CD14-positive monocyte (primary cell): Measurements from ENCODE around the gene NIP7. TPM values are rescaled to one million over a fixed set of nuclear protein-coding genes. Genes with fewer than 3 reads are reported as not detected.

Experiments
- DNase-seq, 3 donors: peaks; one replicate each; pipeline ENCODE4 v3.0.0-alpha.2; 2011 to 2022
- H2AFZ ChIP-seq: 2 replicates; pipeline ENCODE4 v1.6.0; 2012; ENCODE audit warnings: mild to moderate bottlenecking, low read depth, low read length, inconsistent platforms; ENCODE audit not compliant: insufficient read depth, poor library complexity, severe bottlenecking
- H3K27ac ChIP-seq, 2 donors: 1 replicate in 1 of 2; 2 replicates in 1 of 2; pipeline ENCODE4 v1.5.1; 2012 to 2013; ENCODE audit warnings: low read length in 2 of 2, control low read depth in 1 of 2, inconsistent platforms in 1 of 2, low read depth in 1 of 2, mild to moderate bottlenecking in 1 of 2
- H3K27me3 ChIP-seq, 2 donors: one replicate each; pipeline versions ENCODE4 v1.6.0 to v1.6.1; 2011 to 2013; ENCODE audit warnings: low read length in 2 of 2; ENCODE audit not compliant: control insufficient read depth in 2 of 2, insufficient read depth in 2 of 2
- H3K36me3 ChIP-seq, 2 donors: replicated peaks in 1 of 2; 1 replicate in 1 of 2; 2 replicates in 1 of 2; pipeline versions ENCODE4 v1.5.1 to v1.6.1; 2012 to 2013; ENCODE audit warnings: low read length in 2 of 2, control low read depth in 1 of 2, inconsistent platforms in 1 of 2, mild to moderate bottlenecking in 1 of 2; ENCODE audit not compliant: insufficient read depth in 2 of 2, control insufficient read depth in 1 of 2
- H3K4me1 ChIP-seq, 2 donors: 1 replicate in 1 of 2; 2 replicates in 1 of 2; pipeline versions ENCODE4 v1.5.1 to v1.6.1; 2012 to 2013; ENCODE audit warnings: low read length in 2 of 2, control low read depth in 1 of 2, inconsistent platforms in 1 of 2, mild to moderate bottlenecking in 1 of 2, moderate library complexity in 1 of 2; ENCODE audit not compliant: insufficient read depth in 2 of 2, control insufficient read depth in 1 of 2
- H3K4me2 ChIP-seq: replicated peaks from 2 replicates; pipeline ENCODE3; 2012; ENCODE audit warnings: low read length, moderate library complexity, mild to moderate bottlenecking; ENCODE audit not compliant: poor library complexity, severe bottlenecking; ENCODE audit errors: extremely low read depth
- H3K4me3 ChIP-seq, 3 experiments: fragments of 200-600 bp in 1 of 3; sonication (generic) in 1 of 3; replicated peaks in 1 of 3; 1 replicate in 2 of 3; 2 replicates in 1 of 3; pipeline ENCODE4 v1.5.1; 2011 to 2013; ENCODE audit warnings: low read length in 3 of 3, mild to moderate bottlenecking in 3 of 3, control low read depth in 2 of 3, low read depth in 2 of 3, inconsistent platforms in 1 of 3, moderate library complexity in 1 of 3
- H3K79me2 ChIP-seq: 2 replicates; pipeline ENCODE4 v1.6.0; 2012; ENCODE audit warnings: mild to moderate bottlenecking, control low read depth, inconsistent platforms, low read length, moderate library complexity; ENCODE audit not compliant: insufficient read depth
- H3K9ac ChIP-seq: 2 replicates; pipeline ENCODE4 v1.6.0; 2017; ENCODE audit warnings: low read length, mild to moderate bottlenecking; ENCODE audit not compliant: insufficient read depth, poor library complexity, severe bottlenecking
- H3K9me3 ChIP-seq, 2 donors: replicated peaks in 1 of 2; 1 replicate in 1 of 2; 2 replicates in 1 of 2; pipeline versions ENCODE4 v1.5.1 to v1.6.1; 2012 to 2013; ENCODE audit warnings: low read length in 2 of 2, control low read depth in 1 of 2; ENCODE audit not compliant: control insufficient read depth in 1 of 2, insufficient read depth in 1 of 2
- H4K20me1 ChIP-seq: 2 replicates; pipeline ENCODE4 v1.6.0; 2012; ENCODE audit warnings: mild to moderate bottlenecking, low read length, control low read depth, moderate library complexity; ENCODE audit not compliant: insufficient read depth
- H3K27ac Mint-ChIP-seq, 7 donors: one replicate each; pipeline ENCODE4 v1.8.0; 2020; ENCODE audit warnings: mild to moderate bottlenecking in 7 of 7, mixed read lengths in 7 of 7, moderate library complexity in 6 of 7, inconsistent platforms in 2 of 7
- H3K27me3 Mint-ChIP-seq, 3 donors: one replicate each; pipeline ENCODE4 v1.8.0; 2021 to 2022; ENCODE audit warnings: low read depth in 3 of 3, mild to moderate bottlenecking in 3 of 3, mixed read lengths in 3 of 3, moderate library complexity in 3 of 3, inconsistent platforms in 1 of 3
- H3K36me3 Mint-ChIP-seq, 2 donors: one replicate each; pipeline ENCODE4 v1.8.0; 2020; ENCODE audit warnings: mixed read lengths in 2 of 2, inconsistent platforms in 1 of 2, mild to moderate bottlenecking in 1 of 2
- H3K4me1 Mint-ChIP-seq: one replicate; pipeline ENCODE4 v1.8.0; 2020; ENCODE audit warnings: mild to moderate bottlenecking, mixed read lengths
- H3K4me3 Mint-ChIP-seq, 2 donors: one replicate each; pipeline ENCODE4 v1.8.0; 2020; ENCODE audit warnings: mild to moderate bottlenecking in 2 of 2, mixed read lengths in 2 of 2, moderate library complexity in 1 of 2
- H3K9me3 Mint-ChIP-seq, 7 donors: one replicate each; pipeline ENCODE4 v1.8.0; 2020 to 2022; ENCODE audit warnings: mixed read lengths in 7 of 7, mild to moderate bottlenecking in 6 of 7, moderate library complexity in 6 of 7, inconsistent platforms in 2 of 7
- WGBS: methylation state at CpG from one replicate; pipeline ENCODE4 v1.1.5; 2013; ENCODE audit warnings: missing lambda C conversion rate; ENCODE audit not compliant: insufficient coverage; 5-methylcytosine and 5-hydroxymethylcytosine counted together
- intact Hi-C, 2 donors: fragments of 100-400 bp; cut with micrococcal nuclease; formaldehyde crosslinking; loops; one replicate each; pipeline versions ENCODE4 v1.15.0 to v1.15.1; 2023
- polyA plus RNA-seq, 3 donors: library from polyadenylated mRNA; depleted of rRNA in 1 of 3; unstranded in 2 of 3; stranded (reverse) in 1 of 3; fragments of 300-500 nt in 2 of 3; fragments of >200 nt in 1 of 3; fragmentation: Illumina TruSeq in 2 of 3; gene quantifications; 1 replicate in 2 of 3; 2 replicates in 1 of 3; pipeline ENCODE4 v1.2.3, GENCODE V29; 2012 to 2021
- TF ChIP-seq, protein P1 (sequence below): fragments of 200-600 bp; IDR thresholded peaks from one replicate; pipeline ENCODE4 v1.8.0; 2022; ENCODE audit warnings: antibody characterized with exemption, mild to moderate bottlenecking

Gene NIP7
- polyA plus RNA-seq, 3 donors: 3.0 to 16.4 (median 14.2) TPM

DNA sequence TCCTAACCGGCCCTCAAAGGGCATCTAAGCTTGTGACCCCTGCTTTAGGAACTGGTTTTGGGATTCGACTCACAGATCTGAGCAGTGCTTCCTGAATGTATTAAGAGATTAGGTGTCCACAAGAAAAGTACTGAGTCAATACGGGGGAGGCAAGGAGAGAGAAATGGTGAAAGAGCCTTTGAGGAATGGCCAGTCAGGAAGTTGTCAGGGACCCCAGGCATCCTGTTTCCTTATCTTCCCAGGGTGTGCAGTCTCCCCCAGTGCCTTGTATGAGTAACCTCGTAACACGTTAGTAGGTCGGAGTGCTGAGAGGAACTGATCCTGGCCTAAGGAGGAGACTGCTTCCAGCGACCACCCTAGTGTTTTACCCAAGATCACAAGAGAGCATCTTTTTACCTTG is 28.4 kb downstream of the NIP7 start:
- peaks cover 24% of the 10 kb centered on the region for H4K20me1 ChIP-seq
- no peak overlapping the region for H3K27ac ChIP-seq
- no peaks in the 10 kb centered on the region for H3K79me2 ChIP-seq
- TF ChIP-seq, protein P1, sequence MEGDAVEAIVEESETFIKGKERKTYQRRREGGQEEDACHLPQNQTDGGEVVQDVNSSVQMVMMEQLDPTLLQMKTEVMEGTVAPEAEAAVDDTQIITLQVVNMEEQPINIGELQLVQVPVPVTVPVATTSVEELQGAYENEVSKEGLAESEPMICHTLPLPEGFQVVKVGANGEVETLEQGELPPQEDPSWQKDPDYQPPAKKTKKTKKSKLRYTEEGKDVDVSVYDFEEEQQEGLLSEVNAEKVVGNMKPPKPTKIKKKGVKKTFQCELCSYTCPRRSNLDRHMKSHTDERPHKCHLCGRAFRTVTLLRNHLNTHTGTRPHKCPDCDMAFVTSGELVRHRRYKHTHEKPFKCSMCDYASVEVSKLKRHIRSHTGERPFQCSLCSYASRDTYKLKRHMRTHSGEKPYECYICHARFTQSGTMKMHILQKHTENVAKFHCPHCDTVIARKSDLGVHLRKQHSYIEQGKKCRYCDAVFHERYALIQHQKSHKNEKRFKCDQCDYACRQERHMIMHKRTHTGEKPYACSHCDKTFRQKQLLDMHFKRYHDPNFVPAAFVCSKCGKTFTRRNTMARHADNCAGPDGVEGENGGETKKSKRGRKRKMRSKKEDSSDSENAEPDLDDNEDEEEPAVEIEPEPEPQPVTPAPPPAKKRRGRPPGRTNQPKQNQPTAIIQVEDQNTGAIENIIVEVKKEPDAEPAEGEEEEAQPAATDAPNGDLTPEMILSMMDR: no peak
- no peaks in the 10 kb centered on the region for H3K27me3 ChIP-seq
- peaks cover 82 to 99% of the 10 kb centered on the region in 2 donors for H3K36me3 ChIP-seq
- H3K9ac ChIP-seq: no peak overlapping the region
- Mint-ChIP-seq H3K36me3 (peaks cover 80 to 94% of the 10 kb centered on the region in 2 donors), H3K27ac (peak overlapping the region in 2 of 7 donors; percentile 0 to 30), H3K27me3 (peaks cover 0 to 3% (median 0%) of the 10 kb centered on the region in 3 donors), H3K9me3 (peaks cover 0 to 2% (median 0%) of the 10 kb centered on the region in 7 donors), H3K4me3 (no peak overlapping the region), H3K4me1 (no peaks in the 10 kb centered on the region)
- no peak overlapping the region for H3K4me3 ChIP-seq
- no peaks in the 10 kb centered on the region for H3K9me3 ChIP-seq
- no peak overlapping the region for H3K4me2 ChIP-seq
- 42% methylated on average over 4 of the region's 7 CpGs for WGBS
- no peak overlapping the region for H2AFZ ChIP-seq
- intact Hi-C loops: no loop called here
- no peak for DNase-seq
- no peaks in the 10 kb centered on the region for H3K4me1 ChIP-seq

DNA sequence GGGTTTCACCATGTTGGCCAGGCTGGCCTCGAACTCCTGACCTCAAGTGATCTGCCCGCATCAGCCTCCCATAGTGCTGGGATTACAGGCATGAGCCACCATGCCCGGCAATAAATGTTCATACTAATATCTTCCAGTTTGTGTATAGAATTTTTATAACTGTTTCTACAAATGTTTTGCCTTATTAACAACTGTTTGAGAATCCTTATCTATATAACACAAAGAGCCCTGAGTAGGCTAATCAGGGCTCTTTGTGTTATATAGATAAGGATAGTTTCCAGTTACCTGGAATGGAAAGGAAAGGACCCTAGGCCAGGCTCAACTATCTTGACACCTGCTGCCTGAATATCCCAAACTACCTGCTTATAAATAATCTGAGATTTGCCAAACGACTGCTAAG is 29.3 kb downstream of the NIP7 start:
- DNase-seq: no peak
- Histone ChIP-seq H3K4me2 (no peak overlapping the region), H2AFZ (no peak overlapping the region), H3K4me3 (no peak overlapping the region), H3K36me3 (peaks cover 82 to 100% of the 10 kb centered on the region in 2 donors), H3K4me1 (no peaks in the 10 kb centered on the region), H3K9ac (no peak overlapping the region), H3K79me2 (peaks cover 2% of the 10 kb centered on the region), H4K20me1 (peaks cover 31% of the 10 kb centered on the region), H3K27me3 (no peaks in the 10 kb centered on the region), H3K9me3 (no peaks in the 10 kb centered on the region), H3K27ac (no peak overlapping the region)
- intact Hi-C loops: no loop called here
- peaks cover 81 to 94% of the 10 kb centered on the region in 2 donors for H3K36me3 Mint-ChIP-seq
- H3K27me3 Mint-ChIP-seq: peaks cover 0 to 3% (median 0%) of the 10 kb centered on the region in 3 donors
- TF ChIP-seq, protein P1: no peak
- WGBS: 86% methylated on average over 1 of the region's 4 CpGs
- H3K4me1 Mint-ChIP-seq: no peaks in the 10 kb centered on the region
- no peak overlapping the region for H3K4me3 Mint-ChIP-seq
- H3K27ac Mint-ChIP-seq: peak overlapping the region in 1 of 7 donors; percentile 27
- peaks cover 0 to 2% (median 0%) of the 10 kb centered on the region in 7 donors for H3K9me3 Mint-ChIP-seq
